NB4 (cell line): Measurements from ENCODE around the gene RABEPK.
"Not testable (repeated sequence)": the region's sequence is repeated elsewhere in the genome, so short reads cannot be mapped to it uniquely, and the experiment has no call there.

Experiments used
- POLR2A ChIP-seq: IDR thresholded peaks from 2 replicates; pipeline ENCODE4 v1.6.1; 2011; ENCODE audit warnings: mild to moderate bottlenecking; ENCODE audit not compliant: insufficient read length; ENCODE audit errors: extremely low read depth
- TF ChIP-seq, protein P1 (sequence below): IDR thresholded peaks from one replicate; pipeline ENCODE4 v1.5.1; 2012; ENCODE audit warnings: low read depth, low read length
- TF ChIP-seq, protein P2 (sequence below): IDR thresholded peaks from 2 replicates; pipeline ENCODE4 v1.6.1; 2011; ENCODE audit warnings: low read depth, low read length

DNA sequence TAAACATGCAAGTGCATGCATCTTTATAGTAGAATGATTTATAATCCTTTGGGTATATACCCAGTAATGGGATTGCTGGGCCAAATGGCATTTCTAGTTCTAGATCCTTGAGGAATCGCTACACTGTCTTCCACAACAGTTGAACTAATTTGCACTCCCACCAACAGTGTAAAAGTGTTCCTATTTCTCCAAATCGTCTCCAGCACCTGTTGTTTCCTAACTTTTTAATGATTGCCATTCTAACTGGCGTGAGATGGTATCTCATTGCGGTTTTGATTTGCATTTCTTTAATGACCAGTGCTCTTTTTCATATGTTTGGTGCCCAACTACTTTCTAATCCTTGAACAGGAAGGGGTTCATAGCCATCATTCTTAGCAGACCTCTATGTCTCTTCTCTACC, 18.6 kb upstream of the RABEPK start:
- not testable (repeated sequence) for TF ChIP-seq POLR2A
- TF ChIP-seq, protein P1, sequence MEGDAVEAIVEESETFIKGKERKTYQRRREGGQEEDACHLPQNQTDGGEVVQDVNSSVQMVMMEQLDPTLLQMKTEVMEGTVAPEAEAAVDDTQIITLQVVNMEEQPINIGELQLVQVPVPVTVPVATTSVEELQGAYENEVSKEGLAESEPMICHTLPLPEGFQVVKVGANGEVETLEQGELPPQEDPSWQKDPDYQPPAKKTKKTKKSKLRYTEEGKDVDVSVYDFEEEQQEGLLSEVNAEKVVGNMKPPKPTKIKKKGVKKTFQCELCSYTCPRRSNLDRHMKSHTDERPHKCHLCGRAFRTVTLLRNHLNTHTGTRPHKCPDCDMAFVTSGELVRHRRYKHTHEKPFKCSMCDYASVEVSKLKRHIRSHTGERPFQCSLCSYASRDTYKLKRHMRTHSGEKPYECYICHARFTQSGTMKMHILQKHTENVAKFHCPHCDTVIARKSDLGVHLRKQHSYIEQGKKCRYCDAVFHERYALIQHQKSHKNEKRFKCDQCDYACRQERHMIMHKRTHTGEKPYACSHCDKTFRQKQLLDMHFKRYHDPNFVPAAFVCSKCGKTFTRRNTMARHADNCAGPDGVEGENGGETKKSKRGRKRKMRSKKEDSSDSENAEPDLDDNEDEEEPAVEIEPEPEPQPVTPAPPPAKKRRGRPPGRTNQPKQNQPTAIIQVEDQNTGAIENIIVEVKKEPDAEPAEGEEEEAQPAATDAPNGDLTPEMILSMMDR = not testable (repeated sequence)
- TF ChIP-seq, protein P2, sequence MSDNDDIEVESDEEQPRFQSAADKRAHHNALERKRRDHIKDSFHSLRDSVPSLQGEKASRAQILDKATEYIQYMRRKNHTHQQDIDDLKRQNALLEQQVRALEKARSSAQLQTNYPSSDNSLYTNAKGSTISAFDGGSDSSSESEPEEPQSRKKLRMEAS = not testable (repeated sequence)
